CD4-positive, alpha-beta memory T cell (primary cell): ENCODE results near the gene TRERF1. TPM values are rescaled to one million over a fixed set of nuclear protein-coding genes. Genes with fewer than 3 reads are reported as not detected.

Source experiments
- CTCF ChIA-PET: fragments of 350-600 bp; sonication (Branson Sonifier 250); formaldehyde crosslinking; loops from one replicate; lab custom pipeline; 2021; ENCODE audit warnings: inconsistent platforms; ENCODE audit not compliant: partially characterized antibody; lab: Charles Lee
- POLR2A ChIA-PET: fragments of 350-600 bp; sonication (Branson Sonifier 250); formaldehyde crosslinking; loops from one replicate; lab custom pipeline; 2021; ENCODE audit not compliant: partially characterized antibody; lab: Charles Lee
- DNase-seq, 5 donors: peaks; one replicate each; pipeline versions ENCODE4 v3.0.0 to v3.0.0-alpha.2; 2020 to 2022; ENCODE audit warnings: mixed read lengths in 1 of 5
- H3K27ac ChIP-seq: one replicate; pipeline ENCODE4 v1.7.0; 2013; ENCODE audit warnings: low read depth, low read length
- H3K27me3 ChIP-seq: 2 replicates; pipeline ENCODE4 v1.7.0; 2013; ENCODE audit warnings: mild to moderate bottlenecking, low read length, moderate library complexity; ENCODE audit not compliant: insufficient read depth
- H3K36me3 ChIP-seq: 2 replicates; pipeline ENCODE4 v1.7.0; 2013; ENCODE audit warnings: mild to moderate bottlenecking, low read length, moderate library complexity; ENCODE audit not compliant: insufficient read depth
- H3K4me1 ChIP-seq: 2 replicates; pipeline ENCODE4 v1.7.0; 2013; ENCODE audit warnings: mild to moderate bottlenecking, low read length, moderate library complexity; ENCODE audit not compliant: insufficient read depth
- H3K4me3 ChIP-seq, 2 donors: one replicate each; pipeline ENCODE4 v1.7.0; 2013; ENCODE audit warnings: low read length in 2 of 2, mild to moderate bottlenecking in 1 of 2
- H3K9me3 ChIP-seq, 2 donors: one replicate each; pipeline ENCODE4 v1.7.0; 2013; ENCODE audit warnings: low read length in 2 of 2, control low read depth in 1 of 2; ENCODE audit not compliant: control insufficient read depth in 1 of 2
- H3K27ac Mint-ChIP-seq, 7 donors: one replicate each; pipeline ENCODE4 v1.8.0; 2020 to 2021; ENCODE audit warnings: mixed read lengths in 7 of 7, mild to moderate bottlenecking in 6 of 7, inconsistent platforms in 3 of 7, moderate library complexity in 3 of 7
- H3K27me3 Mint-ChIP-seq, 2 donors: one replicate each; pipeline ENCODE4 v1.8.0; 2020 to 2021; ENCODE audit warnings: mixed read lengths in 2 of 2
- H3K36me3 Mint-ChIP-seq, 2 donors: one replicate each; pipeline ENCODE4 v1.8.0; 2020 to 2021; ENCODE audit warnings: mixed read lengths in 2 of 2, inconsistent platforms in 1 of 2, mild to moderate bottlenecking in 1 of 2
- H3K4me1 Mint-ChIP-seq, 4 donors: one replicate each; pipeline ENCODE4 v1.8.0; 2020 to 2021; ENCODE audit warnings: mixed read lengths in 4 of 4, mild to moderate bottlenecking in 1 of 4
- H3K4me3 Mint-ChIP-seq, 8 donors: one replicate each; pipeline ENCODE4 v1.8.0; 2020 to 2021; ENCODE audit warnings: mixed read lengths in 8 of 8, mild to moderate bottlenecking in 7 of 8, moderate library complexity in 6 of 8, inconsistent platforms in 3 of 8
- H3K9me3 Mint-ChIP-seq, 8 donors: one replicate each; pipeline ENCODE4 v1.8.0; 2020 to 2021; ENCODE audit warnings: mixed read lengths in 8 of 8, mild to moderate bottlenecking in 5 of 8, inconsistent platforms in 3 of 8, moderate library complexity in 1 of 8
- intact Hi-C: fragments of 100-400 bp; cut with micrococcal nuclease; formaldehyde crosslinking; loops from one replicate; pipeline ENCODE4 v1.15.1; 2023
- polyA plus RNA-seq, 2 donors: library from polyadenylated mRNA; unstranded; fragments of 300-500 nt; fragmentation: Illumina TruSeq; gene quantifications; one replicate each; pipeline ENCODE4 v1.2.3, GENCODE V29; 2021
- total RNA-seq, 2 experiments: library from RNA; stranded (reverse); gene quantifications; one replicate each; pipeline ENCODE4 v1.2.3, GENCODE V29; 2021

TRERF1 gene
- total and polyA plus RNA-seq, 4 experiments from 2014 or later: 1.1 to 28.3 (median 17.4) TPM

DNA sequence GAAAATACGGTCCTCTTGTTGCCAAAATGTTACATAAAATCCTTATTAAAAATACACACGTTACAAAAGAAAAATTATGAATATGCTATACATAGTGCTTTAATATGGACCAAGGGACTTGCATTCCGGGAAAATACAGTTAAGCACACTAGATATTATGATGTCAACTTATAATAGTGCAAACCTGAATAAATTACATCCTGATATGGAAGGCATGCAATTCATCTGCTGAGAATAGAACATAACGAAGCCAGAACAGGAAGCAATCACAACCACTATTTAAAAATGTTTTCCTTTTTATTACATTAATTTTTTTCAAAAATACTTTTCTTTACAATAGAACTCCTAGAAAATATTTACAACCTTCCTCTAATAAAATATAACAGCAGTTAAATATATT lies 226.3 kb downstream of the TRERF1 start:
- Mint-ChIP-seq H3K9me3 (no peaks in the 10 kb centered on the region), H3K4me1 (peaks cover 0 to 5% (median under 1%) of the 10 kb centered on the region in 4 donors), H3K4me3 (no peak overlapping the region), H3K27ac (no peak overlapping the region), H3K27me3 (no peaks in the 10 kb centered on the region), H3K36me3 (peaks cover 21 to 23% of the 10 kb centered on the region in 2 donors)
- Histone ChIP-seq H3K4me1 (no peaks in the 10 kb centered on the region), H3K27me3 (no peaks in the 10 kb centered on the region), H3K36me3 (peaks cover 14% of the 10 kb centered on the region), H3K9me3 (no peaks in the 10 kb centered on the region), H3K4me3 (no peak overlapping the region), H3K27ac (no peak overlapping the region)
- intact Hi-C loops: no loop called here
- no peak for DNase-seq
- POLR2A ChIA-PET: interaction anchor here (1.0 kb wide), 1 partner anchor 12 kb away, joined by 3 read pairs; no protein-coding TSS in a partner anchor
- CTCF ChIA-PET: interaction anchor here (2.6 to 3.2 kb wide), 2 partner anchors 10 to 322 kb away, joined by 13 to 17 read pairs; partner anchors contain the start of gene MRPS10

DNA sequence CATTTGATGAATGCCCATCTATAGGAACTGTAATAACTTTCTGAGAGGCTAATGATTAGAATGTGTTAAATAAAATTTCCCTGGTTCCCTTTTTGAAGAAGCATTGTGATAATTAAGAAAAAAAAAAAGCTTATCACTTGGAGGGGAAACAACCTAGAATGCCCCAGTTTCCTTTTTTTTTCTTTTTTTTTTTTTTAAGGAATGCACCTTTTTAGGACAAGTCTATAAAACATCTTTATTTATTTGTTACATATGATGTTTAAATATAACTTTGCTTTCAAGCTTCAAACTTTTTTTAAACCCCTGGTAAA lies 226.7 kb downstream of the TRERF1 start:
- Mint-ChIP-seq H3K27me3 (no peaks in the 10 kb centered on the region), H3K27ac (no peak overlapping the region), H3K4me1 (peaks cover 0 to 5% (median under 1%) of the 10 kb centered on the region in 4 donors)

DNA sequence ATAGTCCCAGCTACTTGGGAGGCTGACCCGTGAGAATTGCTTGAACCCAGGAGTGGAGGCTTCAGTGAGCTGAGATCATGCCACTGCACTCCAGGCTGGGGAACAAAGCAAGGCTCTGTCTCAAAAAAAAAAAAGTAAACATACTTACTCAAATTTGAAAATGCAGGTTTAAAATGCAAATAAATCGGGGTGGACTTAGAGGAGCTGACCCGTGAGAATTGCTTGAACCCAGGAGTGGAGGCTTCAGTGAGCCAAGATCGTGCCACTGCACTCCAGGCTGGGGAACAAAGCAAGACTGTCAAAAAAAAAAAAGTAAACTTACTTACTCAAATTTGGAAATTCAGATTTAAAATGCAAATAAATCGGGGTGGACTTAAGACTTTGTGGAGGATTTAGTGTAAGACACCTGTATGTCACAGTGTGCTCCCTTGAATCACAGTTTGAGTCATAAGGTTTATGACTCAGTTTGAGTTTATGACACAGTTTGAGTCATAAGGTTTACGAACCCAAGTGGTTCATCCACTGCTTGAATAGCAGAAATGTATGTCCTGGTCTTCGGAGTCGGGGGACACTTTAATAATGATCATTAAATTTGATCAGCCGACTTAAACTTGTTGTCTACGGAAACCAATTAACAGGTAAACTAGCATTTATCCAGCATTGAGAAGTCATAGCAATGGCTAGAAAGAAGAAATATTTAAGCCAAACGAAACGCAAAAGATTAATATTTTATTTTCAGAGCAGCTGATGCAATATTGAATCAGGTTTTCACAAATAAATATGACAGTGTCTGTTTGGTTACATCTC lies 227.3 kb downstream of the TRERF1 start:
- Histone ChIP-seq H3K27me3 (no peaks in the 10 kb centered on the region), H3K36me3 (peaks cover 14% of the 10 kb centered on the region), H3K4me1 (no peaks in the 10 kb centered on the region), H3K4me3 (no peak overlapping the region), H3K9me3 (no peaks in the 10 kb centered on the region), H3K27ac (no peak overlapping the region)
- H3K4me3 Mint-ChIP-seq: no peak overlapping the region
- H3K27ac Mint-ChIP-seq: peak overlapping the region in 1 of 7 donors; percentile 59
- no peak for DNase-seq
- no peaks in the 10 kb centered on the region for H3K9me3 Mint-ChIP-seq
- peaks cover 0 to 5% (median under 1%) of the 10 kb centered on the region in 4 donors for H3K4me1 Mint-ChIP-seq
- ChIA-PET POLR2A (interaction anchor here (1.0 kb wide), 1 partner anchor 11 kb away, joined by 3 read pairs; no protein-coding TSS in a partner anchor), CTCF (interaction anchor here (3.2 kb wide), 1 partner anchor 9 kb away, joined by 17 read pairs; the partner anchor contains the start of gene MRPS10)
- no peaks in the 10 kb centered on the region for H3K27me3 Mint-ChIP-seq
- peaks cover 16 to 20% of the 10 kb centered on the region in 2 donors for H3K36me3 Mint-ChIP-seq
- intact Hi-C loops: no loop called here

More for the DNA sequence above, 226.7 kb downstream of the TRERF1 start:
- Histone ChIP-seq H3K9me3 (no peaks in the 10 kb centered on the region), H3K4me1 (no peaks in the 10 kb centered on the region), H3K27ac (no peak overlapping the region), H3K36me3 (peaks cover 14% of the 10 kb centered on the region), H3K4me3 (no peak overlapping the region), H3K27me3 (no peaks in the 10 kb centered on the region)
- POLR2A ChIA-PET: interaction anchor here (1.0 kb wide), 1 partner anchor 12 kb away, joined by 3 read pairs; no protein-coding TSS in a partner anchor
- peaks cover 20 to 21% of the 10 kb centered on the region in 2 donors for H3K36me3 Mint-ChIP-seq
- CTCF ChIA-PET: interaction anchor here (3.2 kb wide), 1 partner anchor 9 kb away, joined by 17 read pairs; the partner anchor contains the start of gene MRPS10
- no peaks in the 10 kb centered on the region for H3K9me3 Mint-ChIP-seq
- no peak for DNase-seq
- H3K4me3 Mint-ChIP-seq: no peak overlapping the region
- intact Hi-C loops: no loop called here

DNA sequence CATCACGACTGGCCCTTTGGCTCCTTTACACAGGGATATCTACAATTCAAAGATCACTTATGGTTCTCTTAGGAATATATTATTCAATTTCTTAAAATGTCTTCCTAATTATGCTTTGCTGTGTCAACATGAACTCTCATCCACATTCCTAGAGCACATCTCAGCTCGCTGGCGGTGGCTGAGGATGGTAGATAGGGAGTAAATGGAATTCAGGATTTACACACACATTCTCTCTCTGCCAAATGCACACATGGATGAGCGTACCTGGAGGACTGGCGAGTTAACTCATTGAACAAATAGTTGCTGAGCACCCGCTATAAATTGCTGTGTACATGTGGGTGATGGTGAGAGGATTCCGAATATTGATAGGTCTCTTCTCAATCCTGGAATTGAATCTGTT lies 229.3 kb downstream of the TRERF1 start:
- peaks cover 4% of the 10 kb centered on the region for H3K36me3 ChIP-seq
- Mint-ChIP-seq H3K9me3 (no peaks in the 10 kb centered on the region), H3K36me3 (peaks cover 5 to 6% of the 10 kb centered on the region in 2 donors), H3K4me3 (no peak overlapping the region), H3K27me3 (no peaks in the 10 kb centered on the region), H3K4me1 (peaks cover 3 to 9% (median 4%) of the 10 kb centered on the region in 4 donors), H3K27ac (no peak overlapping the region)
- H3K4me1 ChIP-seq: no peaks in the 10 kb centered on the region
- no peaks in the 10 kb centered on the region for H3K27me3 ChIP-seq
- CTCF ChIA-PET: no interaction called here
- intact Hi-C loops: no loop called here
- POLR2A ChIA-PET: no interaction called here
- H3K4me3 ChIP-seq: no peak overlapping the region
- no peaks in the 10 kb centered on the region for H3K9me3 ChIP-seq
- no peak for DNase-seq
- no peak overlapping the region for H3K27ac ChIP-seq

DNA sequence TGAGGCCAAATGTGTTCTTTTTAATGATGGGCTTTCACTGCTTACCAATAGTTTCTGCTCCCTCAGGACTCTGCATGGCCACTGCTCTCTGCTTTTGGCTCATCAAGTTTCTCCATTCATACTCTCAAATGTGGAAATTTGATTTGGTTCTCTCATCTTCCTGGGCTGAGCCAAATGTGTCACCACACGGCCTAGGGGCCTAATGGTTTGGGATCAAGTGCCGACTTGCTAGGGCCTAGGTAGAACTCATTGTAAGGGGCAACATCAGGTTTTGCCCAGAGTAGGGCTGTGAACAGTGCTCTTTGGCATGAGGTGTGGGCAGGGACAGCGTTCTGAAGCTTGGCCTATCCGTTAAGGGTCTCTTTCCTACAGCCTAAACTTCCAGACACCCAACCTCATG lies 230.2 kb downstream of the TRERF1 start:
- H3K4me1 ChIP-seq: peaks cover 8% of the 10 kb centered on the region
- H3K27me3 ChIP-seq: no peaks in the 10 kb centered on the region
- Mint-ChIP-seq H3K4me1 (peaks cover 8 to 16% (median 9%) of the 10 kb centered on the region in 4 donors), H3K36me3 (peaks cover 3 to 5% of the 10 kb centered on the region in 2 donors), H3K27ac (no peak overlapping the region), H3K4me3 (no peak overlapping the region), H3K27me3 (no peaks in the 10 kb centered on the region), H3K9me3 (no peaks in the 10 kb centered on the region)
- no peak overlapping the region for H3K27ac ChIP-seq
- no peaks in the 10 kb centered on the region for H3K9me3 ChIP-seq
- no peak overlapping the region for H3K4me3 ChIP-seq
- DNase-seq: no peak
- intact Hi-C loops: no loop called here
- H3K36me3 ChIP-seq: no peaks in the 10 kb centered on the region
- CTCF ChIA-PET: no interaction called here
- POLR2A ChIA-PET: no interaction called here

DNA sequence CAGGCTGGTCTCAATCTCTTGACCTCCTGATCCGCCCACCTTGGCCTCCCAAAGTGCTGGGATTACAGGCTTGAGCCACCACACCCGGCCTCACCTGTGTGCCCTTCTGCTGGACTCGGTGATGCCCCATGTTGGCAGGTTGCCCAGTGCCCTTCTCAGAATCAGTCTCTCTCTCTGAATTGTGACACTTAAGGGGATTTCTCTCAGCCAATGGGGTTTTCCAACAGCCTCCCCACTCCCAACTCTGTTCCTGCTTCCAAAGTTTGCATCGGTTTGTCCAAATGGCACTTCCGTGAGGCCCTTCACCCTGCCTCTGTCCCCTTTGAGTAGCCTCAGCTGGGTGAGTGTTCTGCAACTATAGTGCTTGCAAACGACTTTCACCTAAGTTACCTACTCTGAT lies 230.9 kb downstream of the TRERF1 start:
- no peak overlapping the region for H3K27ac ChIP-seq
- H3K9me3 Mint-ChIP-seq: no peaks in the 10 kb centered on the region
- H3K27me3 Mint-ChIP-seq: no peaks in the 10 kb centered on the region
- no peak overlapping the region for H3K4me3 Mint-ChIP-seq
- peaks cover 3 to 5% of the 10 kb centered on the region in 2 donors for H3K36me3 Mint-ChIP-seq
- DNase-seq: no peak
- H3K4me1 Mint-ChIP-seq: peaks cover 8 to 23% (median 14%) of the 10 kb centered on the region in 4 donors
- POLR2A ChIA-PET: no interaction called here
- no peak overlapping the region for H3K27ac Mint-ChIP-seq
- H3K4me3 ChIP-seq: no peak overlapping the region
- no peaks in the 10 kb centered on the region for H3K27me3 ChIP-seq
- no peaks in the 10 kb centered on the region for H3K9me3 ChIP-seq
- intact Hi-C loops: no loop called here
- H3K4me1 ChIP-seq: peaks cover 15% of the 10 kb centered on the region
- CTCF ChIA-PET: no interaction called here
- no peaks in the 10 kb centered on the region for H3K36me3 ChIP-seq
